ENCODE measurements around the gene FAM107B. TPM values are rescaled to one million over a fixed set of nuclear protein-coding genes. Genes with fewer than 3 reads are reported as not detected.

The FAM107B gene
- total RNA-seq, 1 donor from 2014 or later = 39.0 TPM

DNA sequence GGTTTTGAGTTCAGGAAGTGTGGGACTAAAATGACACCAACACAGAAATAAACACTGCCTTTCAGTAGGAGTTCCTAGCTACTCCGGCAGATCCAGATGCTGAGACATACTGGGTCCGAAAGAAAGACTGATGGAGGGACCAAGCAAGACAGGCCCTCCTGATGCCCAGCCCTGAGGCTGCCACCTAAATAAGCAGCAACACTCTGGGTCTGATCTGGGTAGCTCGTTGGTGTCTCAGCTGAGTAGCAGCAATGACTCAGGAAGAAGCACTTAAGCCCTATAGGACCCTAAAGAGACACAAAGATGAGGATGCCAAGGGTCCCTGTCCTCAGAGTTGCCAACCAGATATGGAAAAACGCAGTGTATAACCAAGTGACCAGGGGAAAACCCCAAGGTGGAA, 190.7 kb downstream of the FAM107B start:
- Mint-ChIP-seq H3K27ac (ENCODE audit: unreplicated experiment) (no peak overlapping the region), H3K27me3 (ENCODE audit: low read depth) (no peaks in the 10 kb centered on the region), H3K9me3 (no peaks in the 10 kb centered on the region), H3K4me1 (peaks cover 40% of the 10 kb centered on the region), H3K36me3 (ENCODE audit: low read depth) (peaks cover 9% of the 10 kb centered on the region), H3K4me3 (no peak overlapping the region)
- DNase-seq (ENCODE audit: low read depth, low spot score) = no peak
- TF ChIP-seq, protein P1, sequence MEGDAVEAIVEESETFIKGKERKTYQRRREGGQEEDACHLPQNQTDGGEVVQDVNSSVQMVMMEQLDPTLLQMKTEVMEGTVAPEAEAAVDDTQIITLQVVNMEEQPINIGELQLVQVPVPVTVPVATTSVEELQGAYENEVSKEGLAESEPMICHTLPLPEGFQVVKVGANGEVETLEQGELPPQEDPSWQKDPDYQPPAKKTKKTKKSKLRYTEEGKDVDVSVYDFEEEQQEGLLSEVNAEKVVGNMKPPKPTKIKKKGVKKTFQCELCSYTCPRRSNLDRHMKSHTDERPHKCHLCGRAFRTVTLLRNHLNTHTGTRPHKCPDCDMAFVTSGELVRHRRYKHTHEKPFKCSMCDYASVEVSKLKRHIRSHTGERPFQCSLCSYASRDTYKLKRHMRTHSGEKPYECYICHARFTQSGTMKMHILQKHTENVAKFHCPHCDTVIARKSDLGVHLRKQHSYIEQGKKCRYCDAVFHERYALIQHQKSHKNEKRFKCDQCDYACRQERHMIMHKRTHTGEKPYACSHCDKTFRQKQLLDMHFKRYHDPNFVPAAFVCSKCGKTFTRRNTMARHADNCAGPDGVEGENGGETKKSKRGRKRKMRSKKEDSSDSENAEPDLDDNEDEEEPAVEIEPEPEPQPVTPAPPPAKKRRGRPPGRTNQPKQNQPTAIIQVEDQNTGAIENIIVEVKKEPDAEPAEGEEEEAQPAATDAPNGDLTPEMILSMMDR (conservative IDR thresholded peaks at IDR 0.05) = no peak

DNA sequence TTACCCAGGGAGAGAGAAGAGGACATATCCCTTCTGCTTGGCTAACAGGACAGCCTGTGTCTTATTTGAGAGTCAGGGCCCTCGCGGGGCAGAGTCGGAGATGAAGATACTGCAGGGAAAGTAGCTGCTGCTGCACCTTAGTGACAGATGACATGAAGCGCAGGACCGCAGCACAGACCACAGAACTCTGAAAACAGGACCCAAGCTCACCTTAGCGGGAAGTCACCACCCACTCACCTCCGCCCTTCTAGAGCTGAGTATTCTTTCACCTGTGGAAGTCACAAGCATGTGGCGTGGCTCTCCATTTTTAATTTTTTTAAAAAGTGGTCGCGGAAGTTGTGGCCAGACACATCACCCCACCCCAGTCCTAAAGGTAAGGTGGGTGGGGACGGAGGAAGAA, 191.4 kb downstream of the FAM107B start:
- no peak for DNase-seq (ENCODE audit: low read depth, low spot score)
- Mint-ChIP-seq H3K27me3 (ENCODE audit: low read depth) (no peaks in the 10 kb centered on the region), H3K4me3 (no peak overlapping the region), H3K4me1 (peaks cover 43% of the 10 kb centered on the region), H3K36me3 (ENCODE audit: low read depth) (peaks cover 9% of the 10 kb centered on the region), H3K9me3 (no peaks in the 10 kb centered on the region), H3K27ac (ENCODE audit: unreplicated experiment) (peak overlapping the region; percentile 43)
- TF ChIP-seq, protein P1 (conservative IDR thresholded peaks at IDR 0.05) = no peak

DNA sequence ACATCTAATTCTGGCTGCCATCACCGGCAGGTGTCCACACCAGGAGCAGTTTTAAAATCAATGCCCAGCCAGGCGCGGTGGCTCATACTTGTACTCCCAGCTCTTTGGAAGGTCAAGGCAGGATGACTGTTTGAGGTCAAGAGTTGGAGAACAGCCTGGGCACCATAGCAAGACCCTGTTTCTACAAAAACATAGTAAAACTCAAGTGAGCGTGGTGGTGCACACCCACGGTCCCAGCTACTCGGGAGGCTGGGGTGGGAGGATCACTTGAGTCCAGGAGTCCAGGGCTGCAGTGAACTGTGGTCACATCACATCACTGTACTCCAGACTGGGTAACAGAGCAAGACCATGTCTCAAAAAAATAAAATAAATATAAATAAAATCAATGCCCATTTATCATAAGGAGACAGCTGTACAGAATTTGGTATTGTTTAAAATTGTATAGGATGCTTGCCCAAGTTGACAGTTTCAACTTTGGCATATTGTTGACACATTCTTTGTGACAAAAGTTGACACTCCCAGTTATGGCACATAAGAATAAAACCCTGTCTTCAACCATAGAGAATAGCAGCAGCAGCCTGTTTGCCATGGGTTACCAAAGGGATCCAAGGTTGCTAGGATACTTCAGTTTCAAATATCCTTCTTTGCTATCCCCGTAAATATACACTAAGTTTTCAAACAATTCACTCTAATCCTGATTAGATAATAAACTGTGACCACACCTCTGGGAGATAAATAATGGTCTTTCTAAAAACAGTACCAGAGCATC, 193.0 kb downstream of the FAM107B start:
- Mint-ChIP-seq H3K27me3 (ENCODE audit: low read depth) (no peaks in the 10 kb centered on the region), H3K27ac (ENCODE audit: unreplicated experiment) (peak overlapping the region; percentile 93), H3K4me3 (no peak overlapping the region), H3K9me3 (no peaks in the 10 kb centered on the region), H3K4me1 (peaks cover 42% of the 10 kb centered on the region), H3K36me3 (ENCODE audit: low read depth) (peaks cover 9% of the 10 kb centered on the region)
- TF ChIP-seq, protein P1 (conservative IDR thresholded peaks at IDR 0.05) = no peak
- DNase-seq (ENCODE audit: low read depth, low spot score) = no peak

DNA sequence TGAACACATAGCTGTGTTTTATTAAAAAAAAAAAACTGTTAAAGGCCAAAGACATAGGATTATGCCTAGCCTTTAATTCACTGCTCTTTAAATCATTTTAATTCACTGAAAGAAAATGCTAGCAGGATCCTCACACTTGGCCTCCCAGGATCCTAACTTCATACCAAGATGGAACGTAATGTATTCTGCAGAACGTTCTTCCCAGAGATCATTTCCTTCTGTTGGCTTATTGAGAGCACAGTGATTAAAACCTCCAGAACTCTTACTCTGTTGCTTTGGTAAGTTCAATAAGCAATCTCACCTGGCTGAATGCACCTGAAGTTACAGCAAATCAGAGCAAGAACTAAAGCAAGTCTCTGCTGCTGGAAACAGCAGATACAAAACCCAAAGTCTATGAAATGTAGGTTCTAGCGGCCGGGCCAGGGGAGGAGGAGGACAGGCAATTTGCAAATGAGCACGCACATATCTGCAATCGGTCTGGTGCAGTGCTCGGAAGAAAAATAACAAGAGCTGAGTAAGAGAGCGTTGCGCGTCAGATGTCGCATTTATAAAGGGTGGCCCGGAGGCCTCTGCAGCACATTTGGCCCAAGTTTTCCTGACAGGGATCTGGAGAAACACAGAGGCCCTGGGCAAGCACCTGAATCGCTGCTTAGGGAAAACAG, 193.9 kb downstream of the FAM107B start:
- Mint-ChIP-seq H3K4me3 (no peak overlapping the region), H3K4me1 (peaks cover 36% of the 10 kb centered on the region), H3K27ac (ENCODE audit: unreplicated experiment) (peak overlapping the region; percentile 22), H3K9me3 (no peaks in the 10 kb centered on the region), H3K36me3 (ENCODE audit: low read depth) (peaks cover 9% of the 10 kb centered on the region), H3K27me3 (ENCODE audit: low read depth) (no peaks in the 10 kb centered on the region)
- TF ChIP-seq, protein P1 (conservative IDR thresholded peaks at IDR 0.05) = no peak
- no peak for DNase-seq (ENCODE audit: low read depth, low spot score)

DNA sequence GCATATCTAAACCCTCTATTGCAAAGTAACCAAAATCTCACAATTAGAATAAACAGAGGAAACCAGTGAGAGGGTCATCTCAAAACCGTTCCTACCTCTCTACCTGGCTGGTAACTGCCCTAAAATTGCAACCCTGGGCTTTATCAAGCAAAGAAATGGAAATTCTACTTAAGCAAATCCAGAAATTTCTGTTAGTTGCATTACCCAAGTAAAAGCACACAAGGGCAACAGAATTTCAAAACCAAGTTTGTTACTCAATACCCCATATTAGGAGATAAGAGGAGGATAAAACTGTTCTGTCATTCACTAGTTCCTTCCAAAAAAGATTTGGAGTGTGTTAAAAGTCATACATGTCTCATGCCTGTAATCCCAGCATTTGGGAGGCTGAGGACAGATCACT, 195.3 kb downstream of the FAM107B start:
- H3K4me1 Mint-ChIP-seq = peaks cover 33% of the 10 kb centered on the region
- TF ChIP-seq, protein P1 (conservative IDR thresholded peaks at IDR 0.05) = no peak
- H3K27me3 Mint-ChIP-seq (ENCODE audit: low read depth) = no peaks in the 10 kb centered on the region
- no peak for DNase-seq (ENCODE audit: low read depth, low spot score)
- H3K36me3 Mint-ChIP-seq (ENCODE audit: low read depth) = peaks cover 6% of the 10 kb centered on the region
- no peaks in the 10 kb centered on the region for H3K9me3 Mint-ChIP-seq
- no peak overlapping the region for H3K27ac Mint-ChIP-seq (ENCODE audit: unreplicated experiment)
- H3K4me3 Mint-ChIP-seq = no peak overlapping the region

Data from neural crest cell (in vitro differentiated cells).